ENCODE results near the gene TNFRSF18. TPM values are rescaled to one million over a fixed set of nuclear protein-coding genes. Genes with fewer than 3 reads are reported as not detected.

The TNFRSF18 gene
- polyA plus RNA-seq, 1 donor from 2014 or later, result not detected

DNA sequence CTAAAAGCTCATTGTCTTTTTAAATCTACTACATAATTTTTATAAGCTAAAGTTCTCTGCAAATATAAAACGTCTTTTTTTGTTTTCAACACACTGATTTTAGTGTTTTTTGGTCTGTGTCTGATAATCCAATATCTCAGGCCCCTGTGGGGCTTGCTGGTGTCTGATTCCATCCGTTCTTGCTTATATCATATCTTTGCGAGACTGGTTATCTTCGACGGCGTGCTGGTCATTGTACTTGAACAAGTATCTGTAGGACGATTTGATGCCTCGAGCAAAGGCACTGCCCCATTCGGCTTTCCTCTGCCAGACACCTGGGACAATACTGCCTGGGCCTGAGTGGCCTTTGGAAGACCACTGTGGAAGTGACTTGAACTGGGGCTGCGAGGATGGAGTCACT, 51.1 kb downstream of the TNFRSF18 start:
- H3K27ac ChIP-seq (ENCODE audit: low read length), result no peak overlapping the region
- H4K20me1 ChIP-seq (ENCODE audit: insufficient read depth), result no peaks in the 10 kb centered on the region
- H3K9me2 ChIP-seq (ENCODE audit: insufficient read depth, low read length), result no peaks in the 10 kb centered on the region
- H3K9me3 ChIP-seq (ENCODE audit: low read length), result no peaks in the 10 kb centered on the region
- no peak overlapping the region for H2AFZ ChIP-seq (ENCODE audit: low read depth, low read length)
- no peak for TF ChIP-seq EP300 (conservative IDR thresholded peaks at IDR 0.05; ENCODE audit: poor library complexity, severe bottlenecking)
- TF ChIP-seq POLR2AphosphoS5 (IDR thresholded peaks at IDR 0.05), result no peak
- TF ChIP-seq RAD21 (conservative IDR thresholded peaks at IDR 0.05), result no peak
- TF ChIP-seq MXI1 (conservative IDR thresholded peaks at IDR 0.05; ENCODE audit: poor library complexity, severe bottlenecking), result no peak
- TF ChIP-seq, protein P1, sequence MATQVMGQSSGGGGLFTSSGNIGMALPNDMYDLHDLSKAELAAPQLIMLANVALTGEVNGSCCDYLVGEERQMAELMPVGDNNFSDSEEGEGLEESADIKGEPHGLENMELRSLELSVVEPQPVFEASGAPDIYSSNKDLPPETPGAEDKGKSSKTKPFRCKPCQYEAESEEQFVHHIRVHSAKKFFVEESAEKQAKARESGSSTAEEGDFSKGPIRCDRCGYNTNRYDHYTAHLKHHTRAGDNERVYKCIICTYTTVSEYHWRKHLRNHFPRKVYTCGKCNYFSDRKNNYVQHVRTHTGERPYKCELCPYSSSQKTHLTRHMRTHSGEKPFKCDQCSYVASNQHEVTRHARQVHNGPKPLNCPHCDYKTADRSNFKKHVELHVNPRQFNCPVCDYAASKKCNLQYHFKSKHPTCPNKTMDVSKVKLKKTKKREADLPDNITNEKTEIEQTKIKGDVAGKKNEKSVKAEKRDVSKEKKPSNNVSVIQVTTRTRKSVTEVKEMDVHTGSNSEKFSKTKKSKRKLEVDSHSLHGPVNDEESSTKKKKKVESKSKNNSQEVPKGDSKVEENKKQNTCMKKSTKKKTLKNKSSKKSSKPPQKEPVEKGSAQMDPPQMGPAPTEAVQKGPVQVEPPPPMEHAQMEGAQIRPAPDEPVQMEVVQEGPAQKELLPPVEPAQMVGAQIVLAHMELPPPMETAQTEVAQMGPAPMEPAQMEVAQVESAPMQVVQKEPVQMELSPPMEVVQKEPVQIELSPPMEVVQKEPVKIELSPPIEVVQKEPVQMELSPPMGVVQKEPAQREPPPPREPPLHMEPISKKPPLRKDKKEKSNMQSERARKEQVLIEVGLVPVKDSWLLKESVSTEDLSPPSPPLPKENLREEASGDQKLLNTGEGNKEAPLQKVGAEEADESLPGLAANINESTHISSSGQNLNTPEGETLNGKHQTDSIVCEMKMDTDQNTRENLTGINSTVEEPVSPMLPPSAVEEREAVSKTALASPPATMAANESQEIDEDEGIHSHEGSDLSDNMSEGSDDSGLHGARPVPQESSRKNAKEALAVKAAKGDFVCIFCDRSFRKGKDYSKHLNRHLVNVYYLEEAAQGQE (IDR thresholded peaks at IDR 0.05; ENCODE audit: borderline replicate concordance), result no peak
- TF ChIP-seq TAF1 (IDR thresholded peaks at IDR 0.05; ENCODE audit: low read depth), result no peak
- H3K27me3 ChIP-seq (ENCODE audit: insufficient read depth, low read depth, low read length), result no peaks in the 10 kb centered on the region
- no peak overlapping the region for H3K4me3 ChIP-seq (ENCODE audit: low read length)
- H3K79me2 ChIP-seq (replicated peaks; ENCODE audit: insufficient read depth, low read length), result no peaks in the 10 kb centered on the region
- no peak overlapping the region for H3K4me2 ChIP-seq (ENCODE audit: low read length)
- no peaks in the 10 kb centered on the region for H3K36me3 ChIP-seq (ENCODE audit: insufficient read depth, low read length)
- H3F3A ChIP-seq (ENCODE audit: insufficient read depth, low read length, poor library complexity, severe bottlenecking), result no peaks in the 10 kb centered on the region
- no peak overlapping the region for H3K9ac ChIP-seq (ENCODE audit: low read length)

DNA sequence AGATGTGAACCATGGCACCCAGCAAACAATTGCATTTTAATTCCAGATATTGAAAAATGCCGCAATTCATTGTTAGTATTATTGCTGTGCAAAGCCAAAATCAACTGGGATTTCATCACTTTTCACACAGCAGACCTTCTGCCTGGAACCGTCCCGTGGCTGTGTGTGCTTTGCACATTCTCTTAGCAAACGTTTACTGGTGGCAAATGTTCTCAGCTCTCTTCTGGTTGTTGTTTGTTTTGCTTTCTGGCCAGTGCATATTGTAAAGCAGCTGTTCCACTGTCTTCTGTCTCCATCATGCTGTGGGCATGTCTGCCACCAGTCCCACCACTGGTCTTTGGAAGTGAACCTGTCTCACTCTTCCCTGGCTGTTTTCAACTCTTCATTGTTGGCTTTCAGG, 52.5 kb downstream of the TNFRSF18 start:
- Histone ChIP-seq H3K9me3 (ENCODE audit: low read length) (no peaks in the 10 kb centered on the region), H3K9me2 (ENCODE audit: insufficient read depth, low read length) (no peaks in the 10 kb centered on the region), H3K79me2 (replicated peaks; ENCODE audit: insufficient read depth, low read length) (no peaks in the 10 kb centered on the region), H2AFZ (ENCODE audit: low read depth, low read length) (no peak overlapping the region), H3K36me3 (ENCODE audit: insufficient read depth, low read length) (no peaks in the 10 kb centered on the region), H3K4me2 (ENCODE audit: low read length) (no peak overlapping the region), H3K9ac (ENCODE audit: low read length) (no peak overlapping the region), H4K20me1 (ENCODE audit: insufficient read depth) (no peaks in the 10 kb centered on the region), H3F3A (ENCODE audit: insufficient read depth, low read length, poor library complexity, severe bottlenecking) (no peaks in the 10 kb centered on the region), H3K27me3 (ENCODE audit: insufficient read depth, low read depth, low read length) (no peaks in the 10 kb centered on the region), H3K4me3 (ENCODE audit: low read length) (no peak overlapping the region), H3K27ac (ENCODE audit: low read length) (no peak overlapping the region)
- TF ChIP-seq SMC3 (conservative IDR thresholded peaks at IDR 0.05; ENCODE audit: poor library complexity) (no peak), TAF1 (IDR thresholded peaks at IDR 0.05; ENCODE audit: low read depth) (no peak)

Small RNAs within 50 kb of the gene (small RNA-seq; reads per million reads assigned to genes)
- gene MIR200A (0 to 1.1 (median 0.69) reads per million in 3 experiments), gene MIR200B (0.08 to 3.6 (median 0.13) reads per million in 3 experiments), gene MIR429 (0 to 0.68 (median 0.33) reads per million in 3 experiments)

Other genes starting within 250 kb of the TNFRSF18 start
- 77.2 and 78.2 TPM in 2 replicates for gene NOC2L, start 247.3 kb downstream of the TNFRSF18 start, polyA plus RNA-seq
- 52.3 and 64.2 TPM in 2 replicates for gene KLHL17, start 246.0 kb downstream of the TNFRSF18 start, polyA plus RNA-seq
- gene PLEKHN1, start 240.1 kb downstream of the TNFRSF18 start, polyA plus RNA-seq, result 0.28 and 1.1 TPM in 2 replicates
- gene PERM1, start 224.5 kb downstream of the TNFRSF18 start, polyA plus RNA-seq, result not detected in 2 replicates
- gene HES4, start 206.5 kb downstream of the TNFRSF18 start, polyA plus RNA-seq, result 196 and 204 TPM in 2 replicates
- gene ISG15, start 193.1 kb downstream of the TNFRSF18 start, polyA plus RNA-seq, result 3.0 and 8.0 TPM in 2 replicates
- gene AGRN, start 186.5 kb downstream of the TNFRSF18 start, polyA plus RNA-seq, result 104 and 106 TPM in 2 replicates
- gene RNF223, start 132.3 kb downstream of the TNFRSF18 start, polyA plus RNA-seq, result not detected in 2 replicates
- gene C1orf159, start 90.5 kb downstream of the TNFRSF18 start, polyA plus RNA-seq, result 31.5 and 52.6 TPM in 2 replicates
- gene TTLL10, start 32.7 kb downstream of the TNFRSF18 start, polyA plus RNA-seq, result not detected in 2 replicates
- gene TNFRSF4, start 7.6 kb upstream of the TNFRSF18 start, polyA plus RNA-seq, result 0.66 TPM in 1 of 2 replicates, not detected in the other
- 91.2 and 114 TPM in 2 replicates for gene SDF4, start 25.4 kb upstream of the TNFRSF18 start, polyA plus RNA-seq
- 46.5 and 52.6 TPM in 2 replicates for gene B3GALT6, start 25.6 kb upstream of the TNFRSF18 start, polyA plus RNA-seq
- gene C1QTNF12, start 40.1 kb upstream of the TNFRSF18 start, polyA plus RNA-seq, result 0.74 TPM in 1 of 2 replicates, not detected in the other
- gene UBE2J2, start 67.3 kb upstream of the TNFRSF18 start, polyA plus RNA-seq, result 76.5 and 79.7 TPM in 2 replicates
- gene SCNN1D, start 73.8 kb upstream of the TNFRSF18 start, polyA plus RNA-seq, result 9.8 and 16.0 TPM in 2 replicates
- 186 and 230 TPM in 2 replicates for gene ACAP3, start 101.3 kb upstream of the TNFRSF18 start, polyA plus RNA-seq
- 25.0 and 36.8 TPM in 2 replicates for gene PUSL1, start 102.0 kb upstream of the TNFRSF18 start, polyA plus RNA-seq
- 131 and 132 TPM in 2 replicates for gene INTS11, start 118.1 kb upstream of the TNFRSF18 start, polyA plus RNA-seq
- gene CPTP, start 118.2 kb upstream of the TNFRSF18 start, polyA plus RNA-seq, result 9.9 and 13.3 TPM in 2 replicates
- gene TAS1R3, start 124.7 kb upstream of the TNFRSF18 start, polyA plus RNA-seq, result 1.0 and 1.2 TPM in 2 replicates
- gene DVL1, start 142.8 kb upstream of the TNFRSF18 start, polyA plus RNA-seq, result 100 and 102 TPM in 2 replicates
- 0.92 and 1.7 TPM in 2 replicates for gene MXRA8, start 152.0 kb upstream of the TNFRSF18 start, polyA plus RNA-seq
- 104 and 119 TPM in 2 replicates for gene AURKAIP1, start 168.6 kb upstream of the TNFRSF18 start, polyA plus RNA-seq
- gene CCNL2, start 192.7 kb upstream of the TNFRSF18 start, polyA plus RNA-seq, result 696 and 734 TPM in 2 replicates
- 168 and 204 TPM in 2 replicates for gene MRPL20, start 200.7 kb upstream of the TNFRSF18 start, polyA plus RNA-seq
- 0.28 TPM in 1 of 2 replicates, not detected in the other for gene ANKRD65, start 214.7 kb upstream of the TNFRSF18 start, polyA plus RNA-seq
- 0.88 and 1.4 TPM in 2 replicates for gene VWA1, start 229.1 kb upstream of the TNFRSF18 start, polyA plus RNA-seq
- gene ATAD3C, start 243.1 kb upstream of the TNFRSF18 start, polyA plus RNA-seq, result not detected in 2 replicates

Measured in neural cell (in vitro differentiated cells).